ENCODE measurements around the gene CYP2A13. TPM values are rescaled to one million over a fixed set of nuclear protein-coding genes. Genes with fewer than 3 reads are reported as not detected.
"Not testable (repeated sequence)": the region's sequence is repeated elsewhere in the genome, so short reads cannot be mapped to it uniquely, and the experiment has no call there.

Gene CYP2A13
- total and polyA plus RNA-seq, 9 donors, result not detected

- Histone ChIP-seq H3K4me3 (no peak overlapping the region), H3K36me3 (no peaks in the 10 kb centered on the region), H3K4me1 (ENCODE audit: insufficient read depth) (no peaks in the 10 kb centered on the region), H3K27ac (no peak overlapping the region), H3K9me3 (peaks cover 0 to 8% of the 10 kb centered on the region in 2 donors), H3K27me3 (no peaks in the 10 kb centered on the region)
- no peak for TF ChIP-seq EP300 (IDR thresholded peaks at IDR 0.05)
- no peak for TF ChIP-seq CTCF (IDR thresholded peaks at IDR 0.05)
- no peak for TF ChIP-seq POLR2A (IDR thresholded peaks at IDR 0.05)
- intact Hi-C loops (cut with DNase I), result no loop called here
- 58 to 65% (median 64%) methylated on average over 15 of the region's 15 CpGs for WGBS, 3 donors
- DNase-seq, result no peak
Observed at GRCh38 chr19:41095703-41096102, 7.5 kb downstream of the CYP2A13 start.

- H3K27ac ChIP-seq, result no peak overlapping the region
- TF ChIP-seq POLR2A (IDR thresholded peaks at IDR 0.05) (no peak), CTCF (IDR thresholded peaks at IDR 0.05) (no peak), EP300 (IDR thresholded peaks at IDR 0.05) (no peak)
- no peaks in the 10 kb centered on the region for H3K36me3 ChIP-seq
- H3K27me3 ChIP-seq, result no peaks in the 10 kb centered on the region
- 64 to 71% (median 70%) methylated on average over 7 of the region's 7 CpGs for WGBS, 3 donors
- no peak for DNase-seq
- intact Hi-C loops (cut with DNase I), result no loop called here
- no peaks in the 10 kb centered on the region for H3K4me1 ChIP-seq (ENCODE audit: insufficient read depth)
- H3K4me3 ChIP-seq, result no peak overlapping the region
- peaks cover 0 to 8% of the 10 kb centered on the region in 2 donors for H3K9me3 ChIP-seq
Observed at GRCh38 chr19:41096353-41096752, 8.1 kb downstream of the CYP2A13 start.

- H3K27ac ChIP-seq, result no peak overlapping the region
- intact Hi-C loops (cut with DNase I), result no loop called here
- H3K27me3 ChIP-seq, result no peaks in the 10 kb centered on the region
- TF ChIP-seq EP300 (IDR thresholded peaks at IDR 0.05), result no peak
- no peak for TF ChIP-seq CTCF (IDR thresholded peaks at IDR 0.05)
- TF ChIP-seq POLR2A (IDR thresholded peaks at IDR 0.05), result no peak
- no peak for DNase-seq
- peaks cover 0 to 8% of the 10 kb centered on the region in 2 donors for H3K9me3 ChIP-seq
- no peak overlapping the region for H3K4me3 ChIP-seq
- H3K4me1 ChIP-seq (ENCODE audit: insufficient read depth), result no peaks in the 10 kb centered on the region
- 74 to 77% (median 76%) methylated on average over 2 of the region's 2 CpGs for WGBS, 3 donors
- no peaks in the 10 kb centered on the region for H3K36me3 ChIP-seq
Observed at GRCh38 chr19:41097302-41097701, 9.1 kb downstream of the CYP2A13 start.

GRCh38 chr19:41098762-41099161 lies 10.5 kb downstream of the CYP2A13 start:
- no peak overlapping the region for H3K4me3 ChIP-seq
- H3K27me3 ChIP-seq, result no peaks in the 10 kb centered on the region
- no peak overlapping the region for H3K27ac ChIP-seq
- intact Hi-C loops (cut with DNase I), result no loop called here
- no peaks in the 10 kb centered on the region for H3K4me1 ChIP-seq (ENCODE audit: insufficient read depth)
- WGBS, 3 donors, result 58 to 75% (median 72%) methylated on average over 5 of the region's 5 CpGs
- DNase-seq, result no peak
- no peaks in the 10 kb centered on the region for H3K36me3 ChIP-seq
- TF ChIP-seq POLR2A (IDR thresholded peaks at IDR 0.05) (no peak), CTCF (IDR thresholded peaks at IDR 0.05) (no peak), EP300 (IDR thresholded peaks at IDR 0.05) (no peak)
- peaks cover 0 to 8% of the 10 kb centered on the region in 2 donors for H3K9me3 ChIP-seq

GRCh38 chr19:41102210-41102609 lies 14.0 kb downstream of the CYP2A13 start:
- H3K36me3 ChIP-seq; intact Hi-C loops (cut with DNase I); DNase-seq; H3K4me3 ChIP-seq; H3K4me1 ChIP-seq (ENCODE audit: insufficient read depth); H3K9me3 ChIP-seq; H3K27me3 ChIP-seq; H3K27ac ChIP-seq: not testable (repeated sequence)
- WGBS, 3 donors, result 90 to 95% (median 92%) methylated on average over 1 of the region's 1 CpG
